HepG2 (cell line): ENCODE results near the gene PPP1R18. TPM values are rescaled to one million over a fixed set of nuclear protein-coding genes. Genes with fewer than 3 reads are reported as not detected.

ENCODE experiments used
- BORCS8-MEF2B ChIP-seq: sonication (generic); formaldehyde crosslinking; IDR thresholded peaks from 2 replicates; pipeline ENCODE4 v1.8.0; 2022; ENCODE audit warnings: mild to moderate bottlenecking, missing genetic modification reagents
- EZH2 ChIP-seq: conservative IDR thresholded peaks from 2 replicates; pipeline ENCODE4 v1.6.1; 2012; ENCODE audit warnings: mild to moderate bottlenecking, low read depth, low read length, moderate library complexity
- FOXA3 ChIP-seq: IDR thresholded peaks from 2 replicates; pipeline ENCODE4 v1.6.1; 2016; ENCODE audit warnings: missing genetic modification reagents, missing compliant biosample characterization
- HOXD1 ChIP-seq: sonication (generic); formaldehyde crosslinking; IDR thresholded peaks from 2 replicates; pipeline ENCODE4 v1.5.0; 2020; ENCODE audit warnings: missing genetic modification reagents
- MIXL1 ChIP-seq: IDR thresholded peaks from 2 replicates; pipeline ENCODE4 v1.6.1; 2016
- RAD21 ChIP-seq: fragments of 450-650 bp; formaldehyde crosslinking; IDR thresholded peaks from 2 replicates; pipeline ENCODE4 v1.5.0; 2020; ENCODE audit warnings: mild to moderate bottlenecking
- SP140L ChIP-seq: sonication (generic); formaldehyde crosslinking; IDR thresholded peaks from 2 replicates; pipeline ENCODE4 v1.4.0; 2020; ENCODE audit warnings: missing genetic modification reagents, borderline replicate concordance
- ZNF230 ChIP-seq: sonication (generic); formaldehyde crosslinking; IDR thresholded peaks from 2 replicates; pipeline ENCODE4 v1.4.0; 2020; ENCODE audit warnings: mild to moderate bottlenecking, missing genetic modification reagents
- ZNF296 ChIP-seq: sonication (generic); formaldehyde crosslinking; conservative IDR thresholded peaks from 2 replicates; pipeline ENCODE4 v1.5.0; 2020; ENCODE audit warnings: mild to moderate bottlenecking, missing genetic modification reagents
- ZNF530 ChIP-seq: sonication (generic); formaldehyde crosslinking; IDR thresholded peaks from 2 replicates; pipeline ENCODE4 v1.5.0; 2020; ENCODE audit warnings: low read depth, mild to moderate bottlenecking, missing genetic modification reagents
- ZNF546 ChIP-seq: sonication (generic); formaldehyde crosslinking; conservative IDR thresholded peaks from 2 replicates; pipeline ENCODE4 v1.8.1; 2023; ENCODE audit warnings: mild to moderate bottlenecking, missing genetic modification reagents
- ZNF558 ChIP-seq: sonication (generic); formaldehyde crosslinking; IDR thresholded peaks from 2 replicates; pipeline ENCODE4 v1.9.0; 2022; ENCODE audit warnings: mild to moderate bottlenecking, missing genetic modification reagents, borderline replicate concordance
- ZNF644 ChIP-seq: IDR thresholded peaks from 2 replicates; pipeline ENCODE4 v1.6.1; 2016; ENCODE audit warnings: low read depth
- ZNF737 ChIP-seq: sonication (generic); formaldehyde crosslinking; IDR thresholded peaks from 2 replicates; pipeline ENCODE4 v1.5.0; 2020; ENCODE audit warnings: missing genetic modification reagents, mild to moderate bottlenecking, borderline replicate concordance
- ZNF746 ChIP-seq: sonication (generic); formaldehyde crosslinking; IDR thresholded peaks from 2 replicates; pipeline ENCODE4 v1.8.0; 2022; ENCODE audit warnings: mild to moderate bottlenecking, missing genetic modification reagents
- ZNF839 ChIP-seq: sonication (generic); formaldehyde crosslinking; IDR thresholded peaks from 2 replicates; pipeline ENCODE4 v1.4.0; 2020; ENCODE audit warnings: missing genetic modification reagents, mild to moderate bottlenecking, borderline replicate concordance
- ZSCAN20 ChIP-seq: sonication (generic); formaldehyde crosslinking; IDR thresholded peaks from 2 replicates; pipeline ENCODE4 v1.4.0; 2020; ENCODE audit warnings: missing genetic modification reagents, mild to moderate bottlenecking, borderline replicate concordance
- polyA plus RNA-seq, 8 experiments: library from polyadenylated mRNA; depleted of rRNA in 3 of 8; stranded (reverse) in 7 of 8; unstranded in 1 of 8; fragments of >200 nt; fragmentation: Illumina TruSeq in 4 of 8; extraction: Trizol in 4 of 8; gene quantifications; 2 replicates each; pipeline versions ENCODE4 v1.2.1 to v1.2.3, GENCODE V29; 2011 to 2016; ENCODE audit warnings: low read depth in 4 of 8, missing spikeins in 1 of 8, mixed read lengths in 1 of 8; ENCODE audit not compliant: insufficient read depth in 1 of 8
- total RNA-seq, 5 experiments: library from RNA; depleted of rRNA; stranded (reverse); fragments of >200 nt; fragmentation: Illumina TruSeq; extraction: Trizol; gene quantifications; 2 replicates each; pipeline ENCODE4 v1.2.3, GENCODE V29; 2016; ENCODE audit warnings: low read depth in 1 of 5
- TF ChIP-seq, protein P1 (sequence below): sonication (generic); formaldehyde crosslinking; IDR thresholded peaks from 2 replicates; pipeline ENCODE4 v1.4.0; 2020; ENCODE audit warnings: missing genetic modification reagents
- TF ChIP-seq, protein P2 (sequence below), 2 experiments: sonication (generic) in 1 of 2; formaldehyde crosslinking in 1 of 2; IDR thresholded peaks; 2 replicates each; pipeline versions ENCODE4 v1.4.0 to v1.6.1; 2016 to 2020; ENCODE audit warnings: borderline replicate concordance in 1 of 2, low read depth in 1 of 2, mild to moderate bottlenecking in 1 of 2, missing genetic modification reagents in 1 of 2
- TF ChIP-seq, protein P3 (sequence below): IDR thresholded peaks from 2 replicates; pipeline ENCODE4 v1.6.1; 2016; ENCODE audit warnings: missing genetic modification reagents, missing compliant biosample characterization
- TF ChIP-seq, protein P4 (sequence below): sonication (generic); formaldehyde crosslinking; IDR thresholded peaks from 2 replicates; pipeline ENCODE4 v1.4.0; 2020; ENCODE audit warnings: missing genetic modification reagents

The PPP1R18 gene
- total and polyA plus RNA-seq, 2 of the 13 experiments (the other 11 are each of a cell fraction or from before 2014, with no cell fraction given), result 4.9 to 9.2 TPM

DNA sequence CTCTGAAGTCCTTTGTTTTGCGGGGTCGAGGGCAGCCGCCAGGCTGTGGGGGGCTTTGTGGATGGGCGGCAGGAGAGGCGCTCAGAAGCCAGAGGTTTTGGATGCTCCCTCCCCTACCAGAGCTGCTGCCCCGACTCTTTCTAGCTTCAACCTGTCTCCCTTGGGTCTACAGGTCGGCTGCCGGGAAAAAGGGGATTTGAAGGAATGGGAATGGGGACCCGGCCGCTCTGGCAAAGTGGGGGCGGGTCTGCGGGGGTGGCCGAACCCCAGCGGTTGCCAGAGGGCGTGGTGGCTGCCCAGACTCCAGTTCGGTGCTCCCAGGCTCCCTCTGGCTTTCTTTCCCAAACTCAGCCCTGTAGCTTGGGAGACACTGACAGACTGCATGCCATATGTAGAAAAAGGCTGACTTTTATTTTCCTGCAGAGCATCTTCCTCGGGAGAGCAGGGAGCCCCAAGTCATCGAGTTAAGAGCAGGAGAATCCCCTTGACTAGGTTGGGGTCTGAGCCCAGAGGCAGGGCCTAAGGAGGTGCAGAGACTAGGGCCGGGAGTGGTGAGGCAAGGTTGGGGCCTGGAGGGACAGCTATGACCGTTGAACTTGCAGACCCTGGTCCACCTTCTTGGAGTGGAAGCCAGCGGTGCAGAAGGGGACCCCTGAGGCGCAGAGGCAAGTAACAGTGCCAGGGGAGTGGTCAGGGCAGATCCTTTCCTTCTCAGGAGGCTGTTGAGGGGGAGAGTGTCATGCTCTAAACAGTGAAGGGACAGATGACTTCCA lies 1.4 kb upstream of the PPP1R18 start (continued):
- TF ChIP-seq ZNF530 (CRISPR knock-in tag), result no peak
- TF ChIP-seq, protein P1, sequence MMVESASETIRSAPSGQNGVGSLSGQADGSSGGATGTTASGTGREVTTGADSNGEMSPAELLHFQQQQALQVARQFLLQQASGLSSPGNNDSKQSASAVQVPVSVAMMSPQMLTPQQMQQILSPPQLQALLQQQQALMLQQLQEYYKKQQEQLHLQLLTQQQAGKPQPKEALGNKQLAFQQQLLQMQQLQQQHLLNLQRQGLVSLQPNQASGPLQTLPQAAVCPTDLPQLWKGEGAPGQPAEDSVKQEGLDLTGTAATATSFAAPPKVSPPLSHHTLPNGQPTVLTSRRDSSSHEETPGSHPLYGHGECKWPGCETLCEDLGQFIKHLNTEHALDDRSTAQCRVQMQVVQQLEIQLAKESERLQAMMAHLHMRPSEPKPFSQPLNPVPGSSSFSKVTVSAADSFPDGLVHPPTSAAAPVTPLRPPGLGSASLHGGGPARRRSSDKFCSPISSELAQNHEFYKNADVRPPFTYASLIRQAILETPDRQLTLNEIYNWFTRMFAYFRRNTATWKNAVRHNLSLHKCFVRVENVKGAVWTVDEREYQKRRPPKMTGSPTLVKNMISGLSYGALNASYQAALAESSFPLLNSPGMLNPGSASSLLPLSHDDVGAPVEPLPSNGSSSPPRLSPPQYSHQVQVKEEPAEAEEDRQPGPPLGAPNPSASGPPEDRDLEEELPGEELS (CRISPR knock-in tag), result no peak
- TF ChIP-seq, protein P2, sequence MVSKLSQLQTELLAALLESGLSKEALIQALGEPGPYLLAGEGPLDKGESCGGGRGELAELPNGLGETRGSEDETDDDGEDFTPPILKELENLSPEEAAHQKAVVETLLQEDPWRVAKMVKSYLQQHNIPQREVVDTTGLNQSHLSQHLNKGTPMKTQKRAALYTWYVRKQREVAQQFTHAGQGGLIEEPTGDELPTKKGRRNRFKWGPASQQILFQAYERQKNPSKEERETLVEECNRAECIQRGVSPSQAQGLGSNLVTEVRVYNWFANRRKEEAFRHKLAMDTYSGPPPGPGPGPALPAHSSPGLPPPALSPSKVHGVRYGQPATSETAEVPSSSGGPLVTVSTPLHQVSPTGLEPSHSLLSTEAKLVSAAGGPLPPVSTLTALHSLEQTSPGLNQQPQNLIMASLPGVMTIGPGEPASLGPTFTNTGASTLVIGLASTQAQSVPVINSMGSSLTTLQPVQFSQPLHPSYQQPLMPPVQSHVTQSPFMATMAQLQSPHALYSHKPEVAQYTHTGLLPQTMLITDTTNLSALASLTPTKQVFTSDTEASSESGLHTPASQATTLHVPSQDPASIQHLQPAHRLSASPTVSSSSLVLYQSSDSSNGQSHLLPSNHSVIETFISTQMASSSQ (IDR thresholded peaks at IDR 0.05; ENCODE audit: low read depth), result no peak
- TF ChIP-seq, protein P2 (CRISPR knock-in tag; IDR thresholded peaks at IDR 0.05; ENCODE audit: borderline replicate concordance), result no peak
- no peak for TF ChIP-seq ZNF746 (CRISPR knock-in tag)
- no peak for TF ChIP-seq SP140L (CRISPR knock-in tag)
- TF ChIP-seq HOXD1, result peak; percentile 52; the same call in 1 of the 2 replicates
- no peak for TF ChIP-seq ZNF296 (CRISPR knock-in tag)
- no peak for TF ChIP-seq ZNF230 (CRISPR knock-in tag)
- TF ChIP-seq ZNF558 (CRISPR knock-in tag), result no peak
- TF ChIP-seq RAD21 (CRISPR knock-in tag), result peak; percentile 9; the same call in 1 of the 2 replicates
- TF ChIP-seq MIXL1 (CRISPR knock-in tag), result no peak
- TF ChIP-seq FOXA3 (CRISPR knock-in tag), result no peak
- TF ChIP-seq ZNF644, result no peak
- TF ChIP-seq ZSCAN20 (CRISPR knock-in tag), result no peak
- TF ChIP-seq ZNF839, result no peak
- no peak for TF ChIP-seq EZH2
- TF ChIP-seq, protein P3, sequence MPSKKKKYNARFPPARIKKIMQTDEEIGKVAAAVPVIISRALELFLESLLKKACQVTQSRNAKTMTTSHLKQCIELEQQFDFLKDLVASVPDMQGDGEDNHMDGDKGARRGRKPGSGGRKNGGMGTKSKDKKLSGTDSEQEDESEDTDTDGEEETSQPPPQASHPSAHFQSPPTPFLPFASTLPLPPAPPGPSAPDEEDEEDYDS (CRISPR knock-in tag), result no peak
- no peak for TF ChIP-seq BORCS8-MEF2B
- TF ChIP-seq, protein P4, sequence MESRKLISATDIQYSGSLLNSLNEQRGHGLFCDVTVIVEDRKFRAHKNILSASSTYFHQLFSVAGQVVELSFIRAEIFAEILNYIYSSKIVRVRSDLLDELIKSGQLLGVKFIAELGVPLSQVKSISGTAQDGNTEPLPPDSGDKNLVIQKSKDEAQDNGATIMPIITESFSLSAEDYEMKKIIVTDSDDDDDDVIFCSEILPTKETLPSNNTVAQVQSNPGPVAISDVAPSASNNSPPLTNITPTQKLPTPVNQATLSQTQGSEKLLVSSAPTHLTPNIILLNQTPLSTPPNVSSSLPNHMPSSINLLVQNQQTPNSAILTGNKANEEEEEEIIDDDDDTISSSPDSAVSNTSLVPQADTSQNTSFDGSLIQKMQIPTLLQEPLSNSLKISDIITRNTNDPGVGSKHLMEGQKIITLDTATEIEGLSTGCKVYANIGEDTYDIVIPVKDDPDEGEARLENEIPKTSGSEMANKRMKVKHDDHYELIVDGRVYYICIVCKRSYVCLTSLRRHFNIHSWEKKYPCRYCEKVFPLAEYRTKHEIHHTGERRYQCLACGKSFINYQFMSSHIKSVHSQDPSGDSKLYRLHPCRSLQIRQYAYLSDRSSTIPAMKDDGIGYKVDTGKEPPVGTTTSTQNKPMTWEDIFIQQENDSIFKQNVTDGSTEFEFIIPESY (CRISPR knock-in tag), result no peak
- TF ChIP-seq ZNF546, result no peak
- no peak for TF ChIP-seq ZNF737 (CRISPR knock-in tag)
